B cell (primary cell): ENCODE data around the gene MACO1. TPM values are rescaled to one million over a fixed set of nuclear protein-coding genes. Genes with fewer than 3 reads are reported as not detected.

ENCODE experiments used
- ATAC-seq: fragments of 200-7000 bp; cut with Tn5 transposase; one replicate; pipeline ENCODE4 v1.10.0; 2021; ENCODE audit warnings: low read depth, mild to moderate bottlenecking, moderate number of reproducible peaks, moderate library complexity
- CTCF ChIA-PET: fragments of 350-600 bp; sonication (Branson Sonifier 250); formaldehyde crosslinking; loops from one replicate; lab custom pipeline; 2021; ENCODE audit warnings: antibody characterized with exemption, inconsistent platforms; lab: Charles Lee
- POLR2A ChIA-PET: fragments of 350-600 bp; sonication (Branson Sonifier 250); formaldehyde crosslinking; loops from one replicate; lab custom pipeline; 2021; ENCODE audit warnings: antibody characterized with exemption; lab: Charles Lee
- DNase-seq: peaks from one replicate; pipeline ENCODE4 v3.0.0; 2013
- H2AFZ ChIP-seq: 2 replicates; pipeline ENCODE4 v1.6.1; 2012; ENCODE audit warnings: mild to moderate bottlenecking, low read depth, low read length; ENCODE audit not compliant: insufficient read depth, poor library complexity, severe bottlenecking
- H3K27ac ChIP-seq, 2 donors: 1 replicate in 1 of 2; 2 replicates in 1 of 2; pipeline ENCODE4 v1.5.1; 2012 to 2013; ENCODE audit warnings: low read length in 2 of 2, mild to moderate bottlenecking in 2 of 2, moderate library complexity in 1 of 2
- H3K27me3 ChIP-seq, 4 experiments: fragments of 200-600 bp in 1 of 4; sonication (generic) in 1 of 4; replicated peaks in 1 of 4; 1 replicate in 2 of 4; 2 replicates in 2 of 4; pipeline versions ENCODE4 v1.6.1 to v1.7.0; 2013 to 2016; ENCODE audit warnings: low read length in 3 of 4, mild to moderate bottlenecking in 2 of 4, mixed read lengths in 1 of 4, moderate library complexity in 1 of 4; ENCODE audit not compliant: insufficient read depth in 4 of 4, control insufficient read depth in 3 of 4; ENCODE audit errors: control extremely low read depth in 1 of 4
- H3K36me3 ChIP-seq, 2 experiments: replicated peaks in 1 of 2; 1 replicate in 1 of 2; 2 replicates in 1 of 2; pipeline versions ENCODE4 v1.6.1 to v1.7.1; 2013; ENCODE audit warnings: low read length in 1 of 2; ENCODE audit not compliant: insufficient read depth in 2 of 2, control insufficient read depth in 1 of 2; ENCODE audit errors: control extremely low read depth in 1 of 2, extremely low read depth in 1 of 2
- H3K4me1 ChIP-seq, 2 donors: fragments of 200-600 bp in 1 of 2; sonication (generic) in 1 of 2; 1 replicate in 1 of 2; 2 replicates in 1 of 2; pipeline versions ENCODE4 v1.5.1 to v1.6.1; 2013 to 2017; ENCODE audit warnings: low read length in 2 of 2; ENCODE audit not compliant: control insufficient read depth in 2 of 2, insufficient read depth in 2 of 2
- H3K4me2 ChIP-seq: replicated peaks from 2 replicates; pipeline ENCODE3; 2012; ENCODE audit warnings: mild to moderate bottlenecking, low read depth, low read length; ENCODE audit not compliant: poor library complexity, severe bottlenecking
- H3K4me3 ChIP-seq, 5 experiments: fragments of 200-600 bp in 1 of 5; sonication (generic) in 1 of 5; 1 replicate in 3 of 5; 2 replicates in 2 of 5; pipeline versions ENCODE4 v1.5.1 to v1.7.0; 2011 to 2016; ENCODE audit warnings: low read length in 4 of 5, mild to moderate bottlenecking in 4 of 5, low read depth in 2 of 5, control low read depth in 1 of 5, moderate library complexity in 1 of 5; ENCODE audit not compliant: insufficient read depth in 1 of 5; ENCODE audit errors: control extremely low read depth in 1 of 5, extremely low read depth in 1 of 5
- H3K79me2 ChIP-seq: fragments of 200-600 bp; sonication (generic); one replicate; pipeline ENCODE4 v1.6.0; 2016; ENCODE audit warnings: low read length; ENCODE audit not compliant: control insufficient read depth, insufficient read depth
- H3K9ac ChIP-seq: fragments of 200-600 bp; sonication (generic); 2 replicates; pipeline ENCODE4 v1.6.1; 2017; ENCODE audit warnings: mild to moderate bottlenecking, low read length, moderate library complexity
- H3K9me3 ChIP-seq, 3 donors: one replicate each; pipeline versions ENCODE4 v1.6.1 to v1.7.1; 2013; ENCODE audit warnings: low read length in 2 of 3; ENCODE audit not compliant: control insufficient read depth in 2 of 3, insufficient read depth in 1 of 3; ENCODE audit errors: control extremely low read depth in 1 of 3
- H4K20me1 ChIP-seq: 2 replicates; pipeline ENCODE4 v1.6.0; 2012; ENCODE audit warnings: mild to moderate bottlenecking, low read length; ENCODE audit not compliant: insufficient read depth, control insufficient read depth, poor library complexity, severe bottlenecking
- H3K27ac Mint-ChIP-seq: one replicate; pipeline ENCODE4 v1.8.0; 2021; ENCODE audit warnings: mixed read lengths
- H3K27me3 Mint-ChIP-seq: one replicate; pipeline ENCODE4 v1.8.0; 2021; ENCODE audit warnings: mixed read lengths
- H3K4me1 Mint-ChIP-seq: one replicate; pipeline ENCODE4 v1.8.0; 2021; ENCODE audit warnings: mixed read lengths
- H3K4me3 Mint-ChIP-seq: one replicate; pipeline ENCODE4 v1.8.0; 2021; ENCODE audit warnings: mixed read lengths
- H3K9me3 Mint-ChIP-seq: one replicate; pipeline ENCODE4 v1.8.0; 2022; ENCODE audit warnings: mixed read lengths; ENCODE audit not compliant: insufficient read depth
- CTCF ChIP-seq: fragments of 200-600 bp; IDR thresholded peaks from one replicate; pipeline ENCODE4 v1.8.0; 2022; ENCODE audit warnings: antibody characterized with exemption, mild to moderate bottlenecking
- EZH2 ChIP-seq: IDR thresholded peaks from 2 replicates; pipeline ENCODE4 v1.6.1; 2012; ENCODE audit warnings: borderline replicate concordance, low read depth, mild to moderate bottlenecking, moderate library complexity, low read length; ENCODE audit not compliant: insufficient read depth, poor library complexity, severe bottlenecking
- WGBS: methylation state at CpG from one replicate; pipeline ENCODE4 v1.1.5; 2013; ENCODE audit warnings: missing lambda C conversion rate; ENCODE audit not compliant: insufficient coverage; 5-methylcytosine and 5-hydroxymethylcytosine counted together
- intact Hi-C: fragments of 100-400 bp; cut with micrococcal nuclease; formaldehyde crosslinking; loops from one replicate; pipeline ENCODE4 v1.10.0; 2022
- polyA plus RNA-seq: library from polyadenylated mRNA; depleted of rRNA; stranded (reverse); fragments of >200 nt; gene quantifications from 2 replicates; pipeline ENCODE4 v1.2.3, GENCODE V29; 2012
- total RNA-seq, 2 donors: library from RNA; stranded (reverse); fragments of 120-200 nt in 1 of 2; gene quantifications; 1 replicate in 1 of 2; 2 replicates in 1 of 2; pipeline versions ENCODE4 v1.2.3 to v1.2.4, GENCODE V29; 2013 to 2022

MACO1 gene
- total and polyA plus RNA-seq, 2 donors (not counting 1 experiment from before 2014, with no cell fraction given): 4.9 to 21.2 TPM

- ChIA-PET POLR2A (interaction anchor here (1.0 kb wide), 1 partner anchor 210 kb away, joined by 3 read pairs; no protein-coding TSS in a partner anchor), CTCF (interaction anchor here (0.9 to 3.2 kb wide), 3 partner anchors 11 to 46 kb away, joined by 3 to 16 read pairs (median 12); no protein-coding TSS in a partner anchor)
- WGBS: 1% methylated on average over 18 of the region's 19 CpGs
- Histone ChIP-seq H3K79me2 (peaks cover 40% of the 10 kb centered on the region), H4K20me1 (peaks cover 20% of the 10 kb centered on the region), H3K9me3 (no peaks in the 10 kb centered on the region), H3K9ac (peak overlapping the region; percentile 32), H2AFZ (peak overlapping the region; percentile 63), H3K27ac (peak overlapping the region; percentile 42 to 70), H3K4me2 (peak overlapping the region; percentile 78), H3K27me3 (peaks cover 0 to 6% (median under 1%) of the 10 kb centered on the region in 4 experiments), H3K36me3 (no peaks in the 10 kb centered on the region), H3K4me1 (peaks cover 36 to 48% of the 10 kb centered on the region in 2 donors), H3K4me3 (peak overlapping the region in 3 of 5 experiments; percentile 11 to 34 (median 34))
- no peak for TF ChIP-seq EZH2
- no peak for TF ChIP-seq CTCF
- ATAC-seq (peak; percentile 98), DNase-seq (peak; percentile 78)
- Mint-ChIP-seq H3K4me1 (peaks cover 52% of the 10 kb centered on the region), H3K27ac (peak overlapping the region; percentile 92), H3K27me3 (no peaks in the 10 kb centered on the region), H3K9me3 (no peaks in the 10 kb centered on the region), H3K4me3 (peak overlapping the region; percentile 79)
- intact Hi-C loops: loop anchor here (1.0 to 5.0 kb wide), 3 partner anchors 13 to 248 kb away; partner anchors contain the start of gene MAN1C1
These were observed 118.8 kb downstream of the MACO1 start for GRCh38 chr1:25549273-25550154.

Other genes starting within 250 kb of the MACO1 start
- gene SYF2, start 198.4 kb upstream of the MACO1 start, total RNA-seq: 57.4 and 67.3 TPM in 2 replicates
- 21.9 and 58.0 TPM in 2 replicates for gene SYF2, start 198.4 kb upstream of the MACO1 start, polyA plus RNA-seq
- 474 and 482 TPM in 2 replicates for gene RSRP1, start 183.4 kb upstream of the MACO1 start, total RNA-seq
- gene RSRP1, start 183.4 kb upstream of the MACO1 start, polyA plus RNA-seq: 387 and 492 TPM in 2 replicates
- gene RHD, start 158.4 kb upstream of the MACO1 start, total RNA-seq: not detected in 2 replicates
- not detected in 2 replicates for gene RHD, start 158.4 kb upstream of the MACO1 start, polyA plus RNA-seq
- 59.4 and 62.6 TPM in 2 replicates for gene TMEM50A, start 92.6 kb upstream of the MACO1 start, total RNA-seq
- gene TMEM50A, start 92.6 kb upstream of the MACO1 start, polyA plus RNA-seq: 20.7 and 30.3 TPM in 2 replicates
- gene RHCE, start 10.1 kb upstream of the MACO1 start, total RNA-seq: not detected in 2 replicates
- 0.06 and 0.28 TPM in 2 replicates for gene RHCE, start 10.1 kb upstream of the MACO1 start, polyA plus RNA-seq
- gene LDLRAP1, start 112.7 kb downstream of the MACO1 start, total RNA-seq: 22.4 and 24.3 TPM in 2 replicates
- gene LDLRAP1, start 112.7 kb downstream of the MACO1 start, polyA plus RNA-seq: 16.3 and 22.7 TPM in 2 replicates
- 0.70 and 0.89 TPM in 2 replicates for gene MAN1C1, start 185.9 kb downstream of the MACO1 start, total RNA-seq
- 0.31 and 1.1 TPM in 2 replicates for gene MAN1C1, start 185.9 kb downstream of the MACO1 start, polyA plus RNA-seq